Activated CD4-positive, alpha-beta T cell treated with anti-CD3 and anti-CD28 coated beads, Interleukin-2, amount 50 U/mL, for 24 hours (primary cell): ENCODE results near the gene AKAP17A.

Experiments
- DNase-seq, 2 donors: peaks; one replicate each; pipeline ENCODE4 v3.0.0-alpha.2; 2020; ENCODE audit warnings: low read depth in 1 of 2, low spot score in 1 of 2

AKAP17A gene

GRCh38 chrX:1582686-1583437 is 8.5 kb upstream of the AKAP17A start:
- DNase-seq, result peak in 1 of 2 donors; percentile 49

DNA sequence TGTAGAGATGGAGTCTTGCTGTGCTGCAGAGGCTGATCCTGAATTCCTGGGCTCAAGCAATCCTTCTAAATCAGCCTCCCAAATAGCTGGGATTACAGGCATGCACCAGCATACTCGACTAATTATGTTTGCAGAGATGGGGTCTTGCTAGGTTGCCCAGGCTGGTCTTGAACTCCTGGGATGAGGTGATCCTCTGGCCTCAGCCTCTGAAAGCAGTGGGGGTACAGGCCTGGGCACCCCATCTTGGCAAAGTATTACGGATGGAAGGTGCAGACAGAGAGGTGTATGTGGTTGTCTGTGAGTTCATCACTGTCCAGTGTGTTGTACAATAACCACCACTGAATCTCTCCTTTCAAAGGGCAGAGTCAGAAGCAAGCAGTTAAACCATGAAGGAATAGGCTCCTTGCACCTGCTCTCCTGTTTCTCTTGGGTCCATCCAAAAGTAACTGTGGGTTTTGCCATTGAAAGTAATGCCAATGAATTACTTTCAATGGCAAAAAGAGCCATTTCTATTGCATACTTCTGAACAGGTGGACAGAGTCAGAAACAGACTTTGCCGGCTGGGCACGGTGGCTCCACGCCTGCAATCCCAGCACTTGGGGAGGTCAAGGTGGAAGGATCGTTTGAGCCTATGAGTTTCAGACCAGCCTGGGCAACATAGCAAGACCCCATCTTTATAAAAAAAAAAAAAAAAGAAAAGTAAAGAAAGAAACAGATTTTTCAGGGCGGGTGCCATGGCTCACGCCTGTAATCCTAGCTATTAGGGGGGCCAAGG is 7.0 kb upstream of the AKAP17A start:
- no peak for DNase-seq

GRCh38 chrX:1587161-1587560 is 4.2 kb upstream of the AKAP17A start:
- DNase-seq, result no peak

- DNase-seq, result no peak
Measured at GRCh38 chrX:1589356-1590130, 1.9 kb upstream of the AKAP17A start.

GRCh38 chrX:1591863-1592469 is 562 bp downstream of the AKAP17A start:
- DNase-seq, result no peak

GRCh38 chrX:1592470-1593142 is 1.2 kb downstream of the AKAP17A start:
- no peak for DNase-seq

- no peak for DNase-seq
Measured at GRCh38 chrX:1593286-1594271, 2.2 kb downstream of the AKAP17A start.

GRCh38 chrX:1595711-1596060 is 4.3 kb downstream of the AKAP17A start:
- no peak for DNase-seq

- DNase-seq, result no peak
Measured at GRCh38 chrX:1596676-1597344, 5.4 kb downstream of the AKAP17A start.

DNA sequence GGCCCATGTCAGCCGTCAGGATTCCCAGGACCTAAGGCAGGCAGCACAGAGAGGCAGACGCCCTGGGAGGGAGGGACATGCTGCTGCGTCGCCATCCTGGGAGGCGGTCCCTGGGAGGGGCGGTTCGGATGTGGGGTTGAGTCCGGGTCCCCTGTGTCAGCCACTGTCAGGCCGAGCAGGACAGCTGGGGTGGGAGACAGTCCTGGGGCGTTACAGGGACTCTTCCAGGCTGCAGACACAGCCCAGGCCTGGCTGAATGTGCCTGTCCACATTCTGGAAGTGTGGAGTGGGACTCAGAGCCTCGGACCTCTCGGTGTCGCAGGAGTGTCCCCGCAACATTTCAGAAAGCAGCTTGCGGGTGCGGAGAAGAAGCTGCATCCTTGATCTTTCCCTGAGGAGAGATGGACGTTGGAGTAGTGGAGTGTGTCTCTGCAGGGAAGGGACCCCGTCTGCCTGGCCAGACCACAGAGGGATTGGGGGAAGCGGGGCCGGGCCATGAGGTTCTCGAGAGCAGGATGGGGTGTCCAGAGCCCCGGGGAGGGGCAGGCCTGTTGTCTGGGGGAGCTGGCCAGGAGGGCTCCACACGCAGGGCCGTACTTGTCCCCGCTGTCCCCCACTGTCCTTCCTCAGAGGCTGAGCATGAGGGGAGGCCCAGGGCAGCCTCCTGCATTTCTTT is 6.1 kb downstream of the AKAP17A start:
- DNase-seq, result no peak

DNA sequence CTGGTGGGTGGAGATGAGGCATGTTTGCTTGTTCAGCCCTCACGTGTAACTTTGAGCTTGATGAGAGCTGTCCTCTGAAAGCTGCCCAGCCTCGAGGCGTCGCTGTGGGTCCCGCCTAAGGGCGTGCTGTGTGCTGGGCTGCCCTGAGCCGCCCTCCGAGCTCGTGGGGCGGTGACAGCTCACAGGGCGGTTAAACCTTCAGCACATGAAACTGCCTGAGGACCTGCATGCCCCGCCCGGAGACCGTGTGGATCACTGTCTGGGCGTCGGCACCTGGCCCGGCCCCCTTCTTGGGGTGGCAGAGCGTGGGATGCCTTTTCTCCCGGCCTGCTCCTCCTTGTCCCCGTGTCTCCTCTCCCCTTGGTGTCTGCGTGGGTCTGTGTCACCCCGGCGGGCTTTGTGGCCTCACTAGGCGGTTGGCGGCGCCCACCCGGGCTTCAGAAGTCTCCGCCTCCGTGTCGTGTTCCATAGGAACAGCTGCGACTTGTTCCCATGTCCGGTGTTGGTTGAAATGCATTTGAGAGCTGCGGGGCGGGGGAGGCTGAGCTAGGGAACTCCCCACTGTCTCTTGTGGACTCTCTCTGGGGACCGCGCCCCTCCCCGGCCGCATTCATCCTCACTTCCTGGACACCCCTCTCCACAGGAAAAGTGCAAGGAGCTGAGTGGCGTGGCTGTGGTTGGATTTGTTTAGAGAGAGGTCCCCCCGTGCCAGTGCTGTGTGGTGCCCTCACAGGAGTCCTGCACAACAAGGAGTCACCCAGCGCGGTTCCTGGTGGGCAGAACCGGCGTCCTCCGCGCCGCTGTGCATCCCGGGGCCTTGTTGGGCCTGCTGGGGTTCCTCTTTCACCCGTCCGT is 6.8 kb downstream of the AKAP17A start:
- no peak for DNase-seq

GRCh38 chrX:1598876-1599790 is 7.7 kb downstream of the AKAP17A start:
- DNase-seq, result no peak

DNA sequence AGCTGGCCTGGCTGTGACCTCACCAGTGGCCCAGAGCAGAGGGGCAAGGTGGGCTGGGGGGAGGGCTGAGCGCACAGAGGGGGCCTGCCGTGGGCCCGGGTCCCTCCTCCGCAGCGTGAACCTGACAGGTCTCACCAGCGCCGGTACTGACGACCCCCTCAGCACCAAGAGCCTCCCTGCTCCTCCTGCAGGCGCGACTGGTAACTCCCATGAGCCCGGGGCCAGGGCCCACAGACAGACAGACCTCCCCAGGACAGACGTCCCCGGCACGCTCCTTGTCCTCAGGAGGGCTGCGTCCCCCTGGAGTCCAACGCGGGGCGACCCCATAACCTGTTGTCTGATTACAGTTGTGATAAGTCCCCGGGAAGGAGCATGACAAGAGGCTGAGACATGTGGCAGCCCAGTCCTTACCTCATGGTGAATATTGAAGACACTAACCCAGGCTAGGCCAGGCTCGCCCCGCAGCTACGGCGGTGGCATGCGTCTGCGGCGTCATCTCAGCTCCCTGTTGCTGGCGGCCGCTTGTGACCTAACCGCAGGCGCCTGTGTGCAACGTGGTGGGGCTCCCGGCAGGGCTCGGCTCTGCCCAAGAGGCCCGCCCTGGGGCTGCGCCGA is 8.5 kb downstream of the AKAP17A start:
- DNase-seq, result no peak

- no peak for DNase-seq
Measured at GRCh38 chrX:1600406-1601050, 9.1 kb downstream of the AKAP17A start.

DNA sequence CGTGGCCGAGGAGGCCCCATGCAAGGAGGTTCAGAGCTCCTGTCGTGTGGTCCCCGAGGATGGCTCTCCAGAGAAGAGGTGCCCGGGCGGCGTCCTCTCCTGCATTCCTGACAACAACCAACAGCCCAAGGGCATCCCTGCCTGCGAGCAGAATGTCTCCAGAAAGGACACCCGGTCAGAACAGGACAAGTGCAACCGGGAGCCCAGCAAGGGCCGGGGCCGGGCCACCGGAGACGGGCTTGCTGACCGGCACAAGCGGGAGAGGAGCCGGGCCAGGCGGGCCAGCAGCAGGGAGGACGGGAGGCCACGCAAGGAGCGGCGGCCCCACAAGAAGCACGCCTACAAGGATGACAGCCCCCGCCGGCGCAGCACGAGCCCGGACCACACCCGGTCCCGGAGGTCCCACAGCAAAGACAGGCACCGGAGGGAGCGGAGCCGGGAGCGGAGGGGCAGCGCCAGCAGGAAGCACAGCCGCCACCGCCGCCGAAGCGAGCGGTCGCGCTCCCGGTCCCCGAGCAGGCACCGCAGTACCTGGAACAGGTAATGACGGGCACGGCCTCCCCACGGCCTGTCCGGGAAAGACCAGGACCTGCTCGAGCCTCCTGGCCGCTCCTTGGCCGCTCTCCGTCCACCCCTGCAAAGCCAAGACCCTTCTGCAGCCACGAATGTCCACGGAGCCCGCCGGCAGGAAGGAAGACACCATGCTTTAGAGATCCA is 9.8 kb downstream of the AKAP17A start:
- DNase-seq, result no peak
